GM10847 (cell line): ENCODE data around the gene PET100.

Experiments
- POLR2A ChIP-seq: IDR thresholded peaks from 2 replicates; pipeline ENCODE4 v1.6.1; 2011; ENCODE audit not compliant: insufficient read length; ENCODE audit errors: extremely low read depth

The PET100 gene

DNA sequence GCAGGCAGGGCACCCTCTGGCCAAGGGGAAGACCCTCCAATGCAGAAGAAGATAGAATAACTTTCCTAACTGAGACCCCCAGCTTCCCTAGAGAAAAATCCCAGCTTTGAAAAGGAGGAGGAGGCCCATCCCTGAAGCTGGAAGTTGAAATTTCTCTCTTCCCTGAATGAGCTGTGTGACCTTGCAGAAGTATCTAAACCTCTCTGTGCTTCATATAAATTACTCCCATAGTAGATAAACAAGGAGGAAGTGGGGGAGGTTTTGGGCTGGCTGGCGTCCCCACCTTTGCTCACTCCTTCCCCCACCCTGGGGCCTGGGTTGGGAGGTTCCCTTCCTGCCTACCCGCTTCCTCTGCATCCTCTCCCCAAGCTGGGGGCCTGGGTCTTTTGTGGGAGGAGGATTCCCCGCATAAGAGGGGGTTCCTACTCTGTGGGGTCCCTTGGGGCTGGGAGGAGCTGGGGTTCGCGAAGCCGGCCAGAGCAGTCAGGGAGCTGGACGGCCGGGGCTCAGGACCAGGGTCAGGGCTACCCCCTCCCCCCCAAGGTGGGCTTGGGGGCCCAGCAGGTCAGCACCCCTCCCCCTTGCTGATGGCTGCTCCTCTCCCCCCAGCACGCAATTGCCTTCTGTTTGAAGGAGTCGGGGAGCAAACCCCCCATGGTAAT, 22.2 kb upstream of the PET100 start:
- TF ChIP-seq POLR2A: no peak

GRCh38 chr19:7607874-7608560, 21.6 kb upstream of the PET100 start:
- TF ChIP-seq POLR2A: no peak

GRCh38 chr19:7610491-7611240, 18.9 kb upstream of the PET100 start:
- TF ChIP-seq POLR2A: no peak

DNA sequence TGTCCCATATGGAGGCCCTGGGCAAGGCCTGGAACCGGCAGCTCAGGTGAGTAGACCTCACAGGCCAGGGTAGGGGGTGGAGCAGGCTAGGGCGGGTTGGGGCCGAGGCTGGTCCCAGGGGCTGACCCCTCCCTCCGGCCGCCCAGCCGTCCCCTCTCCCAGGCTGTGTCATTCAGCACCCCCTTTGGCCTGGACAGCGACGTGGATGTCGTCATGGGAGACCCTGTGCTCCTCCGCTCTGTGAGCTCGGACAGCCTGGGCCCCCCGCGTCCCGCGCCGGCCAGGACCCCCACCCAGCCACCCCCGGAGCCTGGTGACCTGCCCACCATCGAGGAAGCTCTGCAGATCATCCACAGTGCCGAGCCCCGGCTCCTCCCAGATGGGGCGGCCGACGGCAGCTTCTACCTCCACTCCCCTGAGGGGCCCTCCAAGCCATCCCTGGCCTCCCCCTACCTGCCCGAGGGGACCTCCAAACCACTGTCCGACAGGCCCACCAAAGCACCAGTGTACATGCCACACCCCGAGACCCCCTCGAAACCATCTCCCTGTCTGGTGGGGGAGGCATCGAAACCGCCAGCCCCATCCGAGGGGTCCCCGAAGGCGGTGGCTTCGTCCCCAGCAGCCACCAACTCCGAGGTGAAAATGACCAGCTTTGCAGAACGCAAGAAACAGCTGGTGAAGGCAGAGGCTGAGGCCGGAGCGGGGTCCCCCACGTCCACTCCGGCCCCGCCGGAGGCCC, 17.9 kb upstream of the PET100 start:
- no peak for TF ChIP-seq POLR2A

DNA sequence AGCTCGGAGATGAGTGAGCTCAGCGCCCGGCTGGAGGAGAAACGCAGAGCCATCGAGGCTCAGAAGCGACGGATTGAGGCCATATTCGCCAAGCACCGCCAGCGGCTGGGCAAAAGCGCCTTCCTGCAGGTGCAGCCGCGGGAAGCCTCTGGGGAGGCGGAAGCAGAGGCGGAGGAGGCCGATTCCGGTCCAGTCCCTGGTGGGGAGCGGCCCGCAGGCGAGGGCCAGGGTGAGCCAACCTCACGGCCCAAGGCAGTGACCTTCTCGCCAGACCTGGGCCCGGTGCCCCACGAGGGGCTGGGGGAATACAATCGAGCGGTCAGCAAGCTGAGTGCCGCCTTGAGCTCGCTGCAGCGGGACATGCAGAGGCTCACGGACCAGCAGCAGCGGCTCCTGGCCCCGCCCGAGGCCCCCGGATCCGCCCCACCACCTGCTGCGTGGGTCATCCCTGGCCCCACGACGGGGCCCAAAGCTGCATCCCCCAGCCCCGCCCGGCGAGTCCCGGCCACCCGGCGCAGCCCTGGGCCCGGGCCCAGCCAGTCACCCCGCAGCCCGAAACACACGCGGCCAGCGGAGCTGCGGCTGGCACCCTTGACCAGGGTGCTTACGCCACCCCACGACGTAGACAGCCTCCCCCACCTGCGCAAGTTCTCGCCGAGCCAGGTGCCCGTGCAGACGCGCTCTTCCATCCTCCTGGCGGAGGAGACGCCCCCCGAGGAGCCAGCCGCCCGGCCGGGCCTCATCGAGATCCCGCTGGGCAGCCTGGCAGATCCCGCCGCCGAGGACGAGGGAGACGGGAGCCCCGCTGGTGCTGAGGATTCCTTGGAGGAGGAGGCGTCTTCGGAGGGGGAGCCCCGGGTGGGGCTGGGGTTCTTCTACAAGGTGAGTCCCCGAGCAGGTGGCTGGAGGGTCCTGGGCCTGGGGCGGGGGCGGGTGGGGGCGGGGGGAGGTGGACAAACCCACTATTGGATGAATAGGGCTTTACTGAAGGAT, 17.0 kb upstream of the PET100 start:
- TF ChIP-seq POLR2A: no peak

GRCh38 chr19:7614859-7615741, 14.5 kb upstream of the PET100 start:
- no peak for TF ChIP-seq POLR2A

GRCh38 chr19:7617172-7617571, 12.4 kb upstream of the PET100 start:
- TF ChIP-seq POLR2A: no peak

GRCh38 chr19:7617735-7618134, 11.9 kb upstream of the PET100 start:
- TF ChIP-seq POLR2A: no peak

DNA sequence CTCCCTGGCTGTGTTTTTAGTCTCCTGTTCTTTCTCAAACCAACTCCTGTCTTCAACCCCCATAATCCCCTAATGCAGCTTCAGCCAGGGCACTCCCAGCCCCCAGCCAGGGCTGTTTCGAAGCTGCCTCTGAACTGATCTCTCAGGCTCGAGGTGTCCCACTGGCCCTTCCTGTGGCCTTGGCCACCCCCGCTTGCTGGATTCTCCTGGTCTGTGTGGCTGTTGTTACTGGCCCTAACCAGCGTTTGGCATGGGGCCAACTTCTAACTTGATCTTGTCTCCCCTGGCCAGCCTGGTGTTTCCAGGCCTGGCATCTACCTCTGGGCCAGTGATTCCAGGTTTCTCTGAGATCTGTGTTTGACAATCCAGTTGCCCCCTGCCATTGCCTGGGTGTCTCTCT, 11.2 kb upstream of the PET100 start:
- TF ChIP-seq POLR2A: no peak

DNA sequence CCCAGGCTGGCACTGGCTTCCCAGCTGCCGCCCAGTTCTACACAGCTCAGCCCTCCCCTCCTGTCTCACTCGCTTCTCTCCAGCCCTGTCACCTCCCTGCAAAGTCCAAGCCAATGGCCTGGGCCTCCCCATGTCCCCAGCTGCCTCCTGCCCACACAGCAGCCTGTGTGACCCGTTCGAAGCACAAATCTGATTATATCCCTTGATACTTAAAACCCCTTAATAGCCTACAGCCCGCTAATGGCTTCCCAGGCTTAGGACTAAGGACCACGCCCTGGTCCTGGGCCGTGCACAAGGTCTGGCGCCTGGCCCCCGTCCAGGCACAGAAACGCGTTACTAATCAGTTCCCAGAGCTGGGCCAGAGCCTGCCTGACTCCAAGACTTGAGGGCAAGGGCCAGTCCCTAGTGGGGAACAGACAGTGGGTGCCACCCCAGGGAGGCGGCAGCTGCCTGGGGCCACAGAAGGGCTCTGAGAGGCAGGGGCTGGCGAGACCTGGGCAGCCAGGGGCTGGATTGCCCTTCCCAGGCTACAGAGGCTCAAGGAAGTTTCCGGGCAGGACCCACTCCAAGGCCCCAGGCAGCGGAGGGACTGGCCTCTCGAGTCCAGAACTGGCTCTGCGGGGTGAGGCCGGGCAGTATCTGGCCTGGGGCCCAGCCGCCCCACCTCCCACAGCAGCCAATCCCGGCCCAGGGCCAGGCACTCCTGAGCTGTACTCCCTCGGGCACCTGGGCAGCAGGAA, 10.7 kb upstream of the PET100 start:
- no peak for TF ChIP-seq POLR2A

DNA sequence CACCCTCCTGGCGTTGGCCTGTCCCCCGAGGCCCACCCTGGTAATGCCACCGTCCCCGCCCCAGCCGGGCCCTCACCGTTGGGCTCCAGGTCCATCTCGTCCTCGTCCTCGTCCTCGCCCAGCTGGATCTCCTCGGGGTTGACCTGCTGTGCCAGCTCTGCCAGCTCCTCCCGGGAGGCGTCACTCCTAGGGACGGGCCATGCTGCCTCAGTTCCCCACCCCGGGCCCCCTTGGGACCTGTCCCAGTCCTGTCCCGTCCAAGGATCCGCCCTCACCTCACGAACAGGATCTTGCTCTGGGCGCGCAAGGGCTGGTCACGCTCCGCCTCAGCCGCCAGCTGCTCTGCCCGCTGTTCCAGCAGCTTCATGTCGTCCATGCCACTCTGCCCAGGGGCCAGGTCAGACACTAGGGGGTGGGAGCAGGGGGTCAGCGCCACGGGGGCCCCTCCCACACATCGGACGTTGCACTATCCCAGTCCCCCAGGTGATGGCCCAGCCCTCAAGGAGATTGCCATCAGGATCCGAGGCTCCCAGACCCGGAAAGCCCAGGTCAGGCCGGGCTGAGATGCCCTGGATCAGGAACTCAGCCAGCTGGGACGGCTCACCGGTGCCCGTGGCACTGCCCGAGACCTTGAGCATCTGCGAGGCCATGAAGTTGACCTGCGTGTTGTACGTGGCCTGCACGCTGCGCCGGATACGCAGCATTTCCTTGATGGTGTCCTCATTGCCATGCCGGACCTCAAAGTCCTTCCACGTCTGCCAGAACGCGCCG, 9.7 kb upstream of the PET100 start:
- TF ChIP-seq POLR2A: no peak
